WTC11 (cell line): ENCODE measurements around the gene MYOD1. TPM values are rescaled to one million over a fixed set of nuclear protein-coding genes. Genes with fewer than 3 reads are reported as not detected.

Experiments used
- ATAC-seq: fragments of 200-7000 bp; cut with Tn5 transposase; 2 replicates; pipeline ENCODE4 v1.10.0; 2021; ENCODE audit warnings: mild to moderate bottlenecking, moderate library complexity
- CTCF ChIA-PET: fragments of 300-600 bp; sonication (Branson Sonifier 250); formaldehyde crosslinking; loops from one replicate; lab custom pipeline; 2021; ENCODE audit warnings: antibody characterized with exemption; lab: Charles Lee
- POLR2A ChIA-PET: fragments of 350-600 bp; sonication (Branson Sonifier 250); formaldehyde crosslinking; loops from one replicate; lab custom pipeline; 2021; ENCODE audit warnings: antibody characterized with exemption; lab: Charles Lee
- DNase-seq: peaks from one replicate; pipeline ENCODE4 v3.0.0; 2021; ENCODE audit warnings: low spot score
- H3K27ac Mint-ChIP-seq: 2 replicates; pipeline ENCODE4 v1.8.0; 2021; ENCODE audit warnings: mixed read lengths
- H3K27me3 Mint-ChIP-seq: 2 replicates; pipeline ENCODE4 v1.8.0; 2021; ENCODE audit warnings: low read depth, mild to moderate bottlenecking, moderate library complexity, mixed read lengths
- H3K36me3 Mint-ChIP-seq: 2 replicates; pipeline ENCODE4 v1.8.0; 2021; ENCODE audit warnings: mixed read lengths
- H3K4me1 Mint-ChIP-seq: 2 replicates; pipeline ENCODE4 v1.8.0; 2022; ENCODE audit warnings: mixed read lengths
- H3K4me3 Mint-ChIP-seq: 2 replicates; pipeline ENCODE4 v1.8.0; 2021; ENCODE audit warnings: mild to moderate bottlenecking, moderate library complexity, mixed read lengths
- H3K9me3 Mint-ChIP-seq: 2 replicates; pipeline ENCODE4 v1.8.0; 2021; ENCODE audit warnings: mixed read lengths
- AR ChIP-seq: fragments of 250-450 bp; sonication (Bioruptor Pico); IDR thresholded peaks from 2 replicates; pipeline ENCODE4 v1.9.0; 2021; ENCODE audit warnings: mild to moderate bottlenecking
- ATF3 ChIP-seq: sonication (generic); formaldehyde crosslinking; conservative IDR thresholded peaks from 2 replicates; pipeline ENCODE4 v1.8.1; 2022; ENCODE audit warnings: mild to moderate bottlenecking, missing genetic modification reagents
- CBFB ChIP-seq: sonication (generic); formaldehyde crosslinking; IDR thresholded peaks from 2 replicates; pipeline ENCODE4 v1.8.1; 2022; ENCODE audit warnings: mild to moderate bottlenecking, low read depth, missing genetic modification reagents
- CDX4 ChIP-seq: fragments of 250-450 bp; sonication (Bioruptor Pico); IDR thresholded peaks from 2 replicates; pipeline ENCODE4 v1.9.0; 2021; ENCODE audit warnings: moderate library complexity, mild to moderate bottlenecking, inconsistent platforms, borderline replicate concordance
- E2F1 ChIP-seq: sonication (generic); formaldehyde crosslinking; IDR thresholded peaks from 2 replicates; pipeline ENCODE4 v1.8.0; 2022; ENCODE audit warnings: mild to moderate bottlenecking, missing genetic modification reagents
- E2F5 ChIP-seq: sonication (generic); formaldehyde crosslinking; IDR thresholded peaks from 2 replicates; pipeline ENCODE4 v1.8.1; 2022; ENCODE audit warnings: mild to moderate bottlenecking, moderate library complexity, missing genetic modification reagents
- ELF4 ChIP-seq: sonication (generic); formaldehyde crosslinking; IDR thresholded peaks from 2 replicates; pipeline ENCODE4 v1.8.1; 2022; ENCODE audit warnings: low read depth, mild to moderate bottlenecking, moderate library complexity, missing genetic modification reagents
- EMX1 ChIP-seq: fragments of 250-450 bp; sonication (Bioruptor Pico); IDR thresholded peaks from 2 replicates; pipeline ENCODE4 v1.8.0; 2021; ENCODE audit warnings: mild to moderate bottlenecking
- FOXJ3 ChIP-seq: sonication (generic); formaldehyde crosslinking; IDR thresholded peaks from 2 replicates; pipeline ENCODE4 v1.9.0; 2021; ENCODE audit warnings: missing genetic modification reagents, mild to moderate bottlenecking, borderline replicate concordance
- FOXK1 ChIP-seq: sonication (generic); formaldehyde crosslinking; IDR thresholded peaks from 2 replicates; pipeline ENCODE4 v1.8.0; 2022; ENCODE audit warnings: mild to moderate bottlenecking, moderate library complexity, missing genetic modification reagents
- GABPB1 ChIP-seq: sonication (generic); formaldehyde crosslinking; IDR thresholded peaks from 2 replicates; pipeline ENCODE4 v1.8.1; 2023; ENCODE audit warnings: mild to moderate bottlenecking, missing genetic modification reagents
- HMGA2 ChIP-seq: fragments of 250-450 bp; sonication (Bioruptor Pico); IDR thresholded peaks from 2 replicates; pipeline ENCODE4 v1.4.0; 2021; ENCODE audit warnings: mild to moderate bottlenecking, moderate library complexity
- IRF2 ChIP-seq: sonication (generic); formaldehyde crosslinking; IDR thresholded peaks from 2 replicates; pipeline ENCODE4 v1.8.0; 2022; ENCODE audit warnings: low read depth, missing genetic modification reagents, borderline replicate concordance
- JAZF1 ChIP-seq: fragments of 250-450 bp; sonication (Bioruptor Pico); IDR thresholded peaks from 2 replicates; pipeline ENCODE4 v1.9.0; 2021; ENCODE audit warnings: moderate library complexity, mild to moderate bottlenecking, inconsistent platforms
- NFYB ChIP-seq: sonication (generic); formaldehyde crosslinking; conservative IDR thresholded peaks from 2 replicates; pipeline ENCODE4 v1.8.0; 2022; ENCODE audit warnings: low read depth, missing genetic modification reagents
- PRDM15 ChIP-seq: sonication (generic); formaldehyde crosslinking; IDR thresholded peaks from 2 replicates; pipeline ENCODE4 v1.8.0; 2022; ENCODE audit warnings: missing genetic modification reagents
- ZNF138 ChIP-seq: sonication (generic); formaldehyde crosslinking; conservative IDR thresholded peaks from 2 replicates; pipeline ENCODE4 v1.8.1; 2022; ENCODE audit warnings: mild to moderate bottlenecking, moderate library complexity, missing genetic modification reagents
- ZNF263 ChIP-seq: sonication (generic); formaldehyde crosslinking; IDR thresholded peaks from 2 replicates; pipeline ENCODE4 v1.8.1; 2022; ENCODE audit warnings: low read depth, mild to moderate bottlenecking, moderate library complexity, missing genetic modification reagents
- ZNF281 ChIP-seq: sonication (generic); formaldehyde crosslinking; IDR thresholded peaks from 2 replicates; pipeline ENCODE4 v1.8.0; 2023; ENCODE audit warnings: mild to moderate bottlenecking, missing genetic modification reagents
- ZNF396 ChIP-seq: fragments of 250-450 bp; sonication (Bioruptor Pico); IDR thresholded peaks from 2 replicates; pipeline ENCODE4 v1.8.0; 2021; ENCODE audit warnings: mild to moderate bottlenecking, moderate library complexity, borderline replicate concordance
- ZSCAN18 ChIP-seq: fragments of 250-450 bp; sonication (Bioruptor Pico); IDR thresholded peaks from 2 replicates; pipeline ENCODE4 v2.1.2; 2022; ENCODE audit warnings: mild to moderate bottlenecking, moderate library complexity
- total RNA-seq: library from RNA; stranded (reverse); gene quantifications from 3 replicates; pipeline ENCODE4 v1.2.3, GENCODE V29; 2021

The MYOD1 gene
- total RNA-seq, 1 experiment from 2014 or later = not detected

- no peak for TF ChIP-seq ATF3 (CRISPR knock-in tag)
- no peak for TF ChIP-seq HMGA2 (CRISPR knock-in tag)
- TF ChIP-seq GABPB1 = peak; percentile 79
- TF ChIP-seq IRF2 = no peak
- TF ChIP-seq PRDM15 = no peak
- peak; percentile 68; the same call in 1 of the 2 replicates for TF ChIP-seq ZNF281 (CRISPR knock-in tag)
- TF ChIP-seq ELF4 = no peak
- TF ChIP-seq NFYB (CRISPR knock-in tag) = no peak
- Mint-ChIP-seq H3K4me3 (no peak overlapping the region), H3K4me1 (peaks cover 4% of the 10 kb centered on the region; the same call in 1 of the 2 replicates), H3K9me3 (no peaks in the 10 kb centered on the region), H3K36me3 (no peaks in the 10 kb centered on the region), H3K27ac (peak overlapping the region; percentile 38; the same call in 1 of the 2 replicates), H3K27me3 (no peaks in the 10 kb centered on the region)
- ATAC-seq (peak; percentile 29), DNase-seq (peak; percentile 49)
- ChIA-PET POLR2A (no interaction called here), CTCF (interaction anchor here (1.0 to 3.4 kb wide), 7 partner anchors 9 to 209 kb away, joined by 3 to 16 read pairs (median 5); partner anchors contain the start of gene KCNC1)
Observed at GRCh38 chr11:17770048-17770652, 50.8 kb downstream of the MYOD1 start.

- H3K9me3 Mint-ChIP-seq = no peaks in the 10 kb centered on the region
- DNase-seq (no peak), ATAC-seq (no peak)
- no peak overlapping the region for H3K4me3 Mint-ChIP-seq
- POLR2A ChIA-PET = no interaction called here
- peaks cover 4% of the 10 kb centered on the region; the same call in 1 of the 2 replicates for H3K4me1 Mint-ChIP-seq
- no peak overlapping the region for H3K27ac Mint-ChIP-seq
- CTCF ChIA-PET = interaction anchor here (1.0 to 3.4 kb wide), 6 partner anchors 36 to 208 kb away, joined by 4 to 16 read pairs (median 6); partner anchors contain the start of gene KCNC1
- no peaks in the 10 kb centered on the region for H3K36me3 Mint-ChIP-seq
- no peaks in the 10 kb centered on the region for H3K27me3 Mint-ChIP-seq
- TF ChIP-seq AR (no peak), CBFB (CRISPR knock-in tag) (no peak), FOXJ3 (CRISPR knock-in tag) (no peak), ZNF396 (CRISPR knock-in tag) (no peak), E2F1 (no peak), E2F5 (CRISPR knock-in tag) (no peak), ZNF263 (CRISPR knock-in tag) (no peak), EMX1 (CRISPR knock-in tag) (no peak), CDX4 (no peak), JAZF1 (CRISPR knock-in tag) (no peak), ZNF138 (no peak), FOXK1 (CRISPR knock-in tag) (no peak), NFYB (CRISPR knock-in tag) (no peak), ZSCAN18 (CRISPR knock-in tag) (no peak)
Observed at GRCh38 chr11:17770917-17771316, 51.5 kb downstream of the MYOD1 start.
